SJSA1 (cell line): ENCODE data around the gene DNTT. TPM values are rescaled to one million over a fixed set of nuclear protein-coding genes. Genes with fewer than 3 reads are reported as not detected.

Source experiments
- DNase-seq, 2 experiments: peaks; one replicate each; pipeline ENCODE4 v3.0.0-alpha.2; 2015 to 2020; ENCODE audit warnings: low spot score in 2 of 2, low read depth in 1 of 2
- H3K27ac ChIP-seq: fragments of 250-450 bp; sonication (Bioruptor Pico); 2 replicates; pipeline ENCODE4 v1.5.1; 2020; ENCODE audit warnings: mild to moderate bottlenecking, moderate library complexity
- H3K27me3 ChIP-seq: fragments of 250-450 bp; sonication (Bioruptor Pico); replicated peaks from 2 replicates; pipeline ENCODE4 v1.5.1; 2020; ENCODE audit warnings: mild to moderate bottlenecking, moderate library complexity
- H3K36me3 ChIP-seq: fragments of 250-450 bp; sonication (Bioruptor Pico); 2 replicates; pipeline ENCODE4 v1.5.1; 2020; ENCODE audit warnings: mild to moderate bottlenecking
- H3K4me1 ChIP-seq: fragments of 250-450 bp; sonication (Bioruptor Pico); replicated peaks from 2 replicates; pipeline ENCODE4 v1.6.1; 2021; ENCODE audit warnings: mild to moderate bottlenecking
- H3K4me3 ChIP-seq: fragments of 250-450 bp; sonication (Bioruptor Pico); 2 replicates; pipeline ENCODE4 v1.5.1; 2020; ENCODE audit warnings: mild to moderate bottlenecking
- H3K9me3 ChIP-seq: fragments of 250-450 bp; sonication (Bioruptor Pico); replicated peaks from 2 replicates; pipeline ENCODE4 v1.5.1; 2020; ENCODE audit warnings: mild to moderate bottlenecking
- total RNA-seq: library from RNA; depleted of rRNA; stranded (reverse); fragments of >200 nt; shearing (Covaris generic); gene quantifications from 2 replicates; pipeline ENCODE4 v1.2.3, GENCODE V29; 2014; rRNA removed

DNTT gene
- not detected in 2 replicates for total RNA-seq

DNA sequence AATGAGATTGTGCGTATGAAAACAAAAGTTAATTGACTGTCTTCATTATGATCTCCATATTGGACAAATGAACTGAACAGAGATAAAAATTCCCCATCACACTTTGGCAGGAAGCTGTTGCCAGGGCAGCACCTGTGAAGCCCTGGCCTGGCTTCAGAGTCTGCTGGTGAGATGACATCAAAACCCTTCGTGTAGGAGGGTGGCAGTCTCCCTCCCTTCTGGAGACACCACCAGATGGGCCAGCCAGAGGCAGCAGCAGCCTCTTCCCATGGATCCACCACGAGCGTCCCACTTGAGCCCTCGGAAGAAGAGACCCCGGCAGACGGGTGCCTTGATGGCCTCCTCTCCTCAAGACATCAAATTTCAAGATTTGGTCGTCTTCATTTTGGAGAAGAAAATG, at the start of gene DNTT:
DNTT (plus strand) TSS at position 205 of the 400 bp plus-strand sequence; CDS start at position 269, 64 bp downstream.
- Histone ChIP-seq H3K9me3 (no peaks in the 10 kb centered on the region), H3K36me3 (no peaks in the 10 kb centered on the region), H3K4me1 (no peaks in the 10 kb centered on the region), H3K4me3 (no peak within 1 kb of the TSS), H3K27me3 (peaks cover 22% of the 10 kb centered on the region), H3K27ac (no peak within 1 kb of the TSS)
- no peak for DNase-seq

DNA sequence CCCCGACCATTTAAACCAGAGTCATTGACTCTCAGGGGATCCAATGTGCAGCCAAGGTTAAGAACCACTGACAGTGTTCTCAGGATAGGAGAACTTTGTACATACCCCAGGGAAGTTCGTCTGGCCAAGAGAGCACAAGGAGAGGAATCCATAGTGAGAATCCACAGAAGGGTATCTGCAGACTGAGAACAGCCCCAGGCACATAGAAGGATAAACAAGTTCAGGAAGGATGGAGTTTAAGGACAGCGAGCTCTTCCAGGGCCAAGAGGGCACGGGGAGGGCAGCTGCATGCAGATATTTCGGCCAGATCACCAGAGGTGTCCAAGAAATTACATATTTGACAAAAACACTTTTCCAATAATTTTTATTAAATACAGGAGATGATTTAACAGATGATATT, 49.3 kb upstream of the DNTT start:
- H3K4me1 ChIP-seq, result no peaks in the 10 kb centered on the region
- H3K9me3 ChIP-seq, result no peaks in the 10 kb centered on the region
- no peak for DNase-seq
- H3K27me3 ChIP-seq, result peaks cover 16% of the 10 kb centered on the region
- H3K4me3 ChIP-seq, result no peak overlapping the region
- no peaks in the 10 kb centered on the region for H3K36me3 ChIP-seq
- H3K27ac ChIP-seq, result no peak overlapping the region

- H3K36me3 ChIP-seq, result no peaks in the 10 kb centered on the region
These were observed 48.5 kb upstream of the DNTT start for GRCh38 chr10:96255549-96256333.

DNA sequence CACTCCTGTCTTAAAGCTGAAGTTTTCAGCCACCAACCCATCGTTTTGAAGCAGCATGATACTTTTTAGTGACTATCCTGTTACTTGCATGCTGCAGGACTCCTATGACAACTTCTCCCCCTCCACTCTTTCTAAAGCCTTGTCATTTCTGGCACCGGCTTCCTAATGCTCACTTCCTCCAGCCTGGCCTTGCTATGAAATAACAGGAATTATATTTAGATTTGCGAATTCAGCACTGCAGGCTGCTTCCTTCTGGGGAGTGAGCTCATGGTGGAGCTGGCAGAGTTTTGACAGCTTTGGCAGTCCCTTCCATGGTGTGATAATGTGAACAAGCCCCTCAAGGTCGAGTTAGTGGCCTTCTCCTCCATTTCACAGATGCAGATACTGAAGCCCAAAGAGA, 46.3 kb upstream of the DNTT start:
- Histone ChIP-seq H3K36me3 (no peaks in the 10 kb centered on the region), H3K27me3 (peaks cover 25% of the 10 kb centered on the region), H3K4me1 (no peaks in the 10 kb centered on the region), H3K27ac (no peak overlapping the region), H3K9me3 (no peaks in the 10 kb centered on the region), H3K4me3 (no peak overlapping the region)
- DNase-seq, result no peak

More at GRCh38 chr10:96255549-96256333, 48.5 kb upstream of the DNTT start:
- no peak for DNase-seq
- no peak overlapping the region for H3K27ac ChIP-seq
- no peaks in the 10 kb centered on the region for H3K4me1 ChIP-seq
- peaks cover 16% of the 10 kb centered on the region for H3K27me3 ChIP-seq
- no peak overlapping the region for H3K4me3 ChIP-seq
- H3K9me3 ChIP-seq, result no peaks in the 10 kb centered on the region

GRCh38 chr10:96259150-96259549, 45.1 kb upstream of the DNTT start:
- Histone ChIP-seq H3K27me3 (peaks cover 25% of the 10 kb centered on the region), H3K9me3 (no peaks in the 10 kb centered on the region), H3K4me3 (no peak overlapping the region), H3K27ac (no peak overlapping the region), H3K4me1 (no peaks in the 10 kb centered on the region), H3K36me3 (no peaks in the 10 kb centered on the region)
- no peak for DNase-seq

DNA sequence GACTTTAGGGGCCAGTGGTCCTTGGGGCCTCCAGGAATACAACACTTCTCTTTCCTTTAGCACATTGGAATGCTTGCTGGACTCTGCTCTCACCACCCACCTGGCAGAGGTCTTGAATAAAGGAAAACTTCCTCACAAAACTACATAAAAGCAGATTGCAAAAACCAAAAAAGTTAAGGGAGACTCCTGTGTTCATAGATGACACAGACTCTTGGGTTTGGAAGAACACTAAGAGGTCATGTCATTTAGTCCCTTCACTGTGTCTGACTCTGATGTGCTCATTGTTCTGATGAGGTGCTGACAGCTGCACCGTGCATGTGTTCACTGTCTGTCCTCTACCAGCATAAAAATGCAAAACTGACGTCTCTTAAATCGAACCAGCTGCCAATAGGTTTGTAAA, 44.2 kb upstream of the DNTT start:
- Histone ChIP-seq H3K36me3 (no peaks in the 10 kb centered on the region), H3K4me1 (no peaks in the 10 kb centered on the region), H3K4me3 (no peak overlapping the region), H3K9me3 (no peaks in the 10 kb centered on the region), H3K27me3 (peaks cover 25% of the 10 kb centered on the region), H3K27ac (no peak overlapping the region)
- no peak for DNase-seq

- Histone ChIP-seq H3K4me3 (no peak overlapping the region), H3K9me3 (no peaks in the 10 kb centered on the region), H3K27me3 (peaks cover 25% of the 10 kb centered on the region), H3K27ac (no peak overlapping the region), H3K4me1 (no peaks in the 10 kb centered on the region), H3K36me3 (no peaks in the 10 kb centered on the region)
- DNase-seq, result no peak
These were observed 43.1 kb upstream of the DNTT start for GRCh38 chr10:96261132-96261531.

- peaks cover 25% of the 10 kb centered on the region for H3K27me3 ChIP-seq
- no peaks in the 10 kb centered on the region for H3K36me3 ChIP-seq
- no peak overlapping the region for H3K4me3 ChIP-seq
- H3K4me1 ChIP-seq, result no peaks in the 10 kb centered on the region
- H3K27ac ChIP-seq, result no peak overlapping the region
- no peaks in the 10 kb centered on the region for H3K9me3 ChIP-seq
- no peak for DNase-seq
These were observed 42.3 kb upstream of the DNTT start for GRCh38 chr10:96261930-96262329.

DNA sequence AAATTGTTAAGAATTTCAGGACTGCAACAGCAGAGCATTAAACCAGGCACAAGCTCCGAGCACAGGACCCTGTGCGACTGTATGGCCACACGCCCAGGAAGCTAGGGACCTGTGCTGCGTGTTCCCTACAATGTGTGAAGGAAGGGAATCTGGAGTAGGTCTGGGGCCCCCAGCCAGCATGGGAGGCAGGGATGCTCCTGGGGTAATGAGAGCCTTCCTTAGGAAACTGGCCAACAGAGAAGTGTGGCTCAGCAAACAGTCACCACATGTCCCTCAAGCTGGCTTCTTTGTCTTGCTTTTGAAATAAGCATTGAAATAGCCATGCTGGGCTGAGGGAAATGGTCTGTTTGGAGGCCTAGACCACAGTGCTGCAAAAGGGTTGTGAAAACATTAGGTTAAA, 41.1 kb upstream of the DNTT start:
- DNase-seq, result no peak
- H3K36me3 ChIP-seq, result no peaks in the 10 kb centered on the region
- H3K27me3 ChIP-seq, result peaks cover 18% of the 10 kb centered on the region; the same call in 1 of the 2 replicates
- no peak overlapping the region for H3K4me3 ChIP-seq
- H3K27ac ChIP-seq, result no peak overlapping the region
- no peaks in the 10 kb centered on the region for H3K4me1 ChIP-seq
- H3K9me3 ChIP-seq, result no peaks in the 10 kb centered on the region

- H3K4me1 ChIP-seq, result no peaks in the 10 kb centered on the region
- no peak overlapping the region for H3K4me3 ChIP-seq
- DNase-seq, result no peak
- H3K36me3 ChIP-seq, result no peaks in the 10 kb centered on the region
- H3K9me3 ChIP-seq, result no peaks in the 10 kb centered on the region
- H3K27me3 ChIP-seq, result peaks cover 18% of the 10 kb centered on the region; the same call in 1 of the 2 replicates
- H3K27ac ChIP-seq, result no peak overlapping the region
These were observed 40.6 kb upstream of the DNTT start for GRCh38 chr10:96263669-96264068.

DNA sequence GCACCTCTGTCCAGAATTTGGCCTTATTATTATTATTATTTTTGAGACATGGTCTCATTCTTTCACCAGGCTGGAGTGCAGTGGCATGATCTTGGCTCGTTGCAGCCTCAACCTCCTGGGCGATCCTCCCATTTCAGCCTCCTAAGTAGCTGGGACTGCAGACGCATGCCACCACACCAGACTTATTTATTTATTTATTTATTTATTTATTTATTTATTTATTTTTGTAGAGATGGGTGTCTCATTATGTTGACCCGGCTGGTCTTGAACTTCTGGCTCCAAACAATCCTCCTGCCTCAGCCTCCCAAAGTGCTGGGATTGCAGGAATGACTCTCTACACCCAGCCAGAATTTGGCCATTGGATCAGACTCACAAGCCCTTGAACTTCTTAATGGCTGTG, 39.3 kb upstream of the DNTT start:
- Histone ChIP-seq H3K36me3 (no peaks in the 10 kb centered on the region), H3K27ac (no peak overlapping the region), H3K4me3 (no peak overlapping the region), H3K27me3 (peaks cover 16% of the 10 kb centered on the region; the same call in 1 of the 2 replicates), H3K9me3 (no peaks in the 10 kb centered on the region), H3K4me1 (no peaks in the 10 kb centered on the region)
- no peak for DNase-seq

GRCh38 chr10:96266118-96266770, 38.0 kb upstream of the DNTT start:
- H3K27me3 ChIP-seq, result 0 out of 2 replicates have a peak, but pooled peaks cover 11% of the 10 kb centered on the region

GRCh38 chr10:96267234-96267705, 37.0 kb upstream of the DNTT start:
- Histone ChIP-seq H3K27ac (no peak overlapping the region), H3K27me3 (0 out of 2 replicates have a peak, but pooled peaks cover 10% of the 10 kb centered on the region), H3K36me3 (no peaks in the 10 kb centered on the region), H3K4me3 (no peak overlapping the region), H3K9me3 (no peaks in the 10 kb centered on the region), H3K4me1 (no peaks in the 10 kb centered on the region)
- DNase-seq, result no peak

More at GRCh38 chr10:96266118-96266770, 38.0 kb upstream of the DNTT start:
- H3K4me1 ChIP-seq, result no peaks in the 10 kb centered on the region
- no peak for DNase-seq
- H3K4me3 ChIP-seq, result no peak overlapping the region
- H3K36me3 ChIP-seq, result no peaks in the 10 kb centered on the region
- no peak overlapping the region for H3K27ac ChIP-seq
- H3K9me3 ChIP-seq, result no peaks in the 10 kb centered on the region

- no peaks in the 10 kb centered on the region for H3K9me3 ChIP-seq
- 0 out of 2 replicates have a peak, but pooled peaks cover 6% of the 10 kb centered on the region for H3K27me3 ChIP-seq
- no peaks in the 10 kb centered on the region for H3K4me1 ChIP-seq
- DNase-seq, result no peak
- no peak overlapping the region for H3K27ac ChIP-seq
- no peaks in the 10 kb centered on the region for H3K36me3 ChIP-seq
- no peak overlapping the region for H3K4me3 ChIP-seq
These were observed 35.8 kb upstream of the DNTT start for GRCh38 chr10:96268341-96268909.
